Lung (tissue), 12 donors: ENCODE measurements around the gene CREB3. TPM values are rescaled to one million over a fixed set of nuclear protein-coding genes. Genes with fewer than 3 reads are reported as not detected.

Experiments
- ATAC-seq: fragments of 200-7000 bp; cut with Tn5 transposase; one replicate; pipeline ENCODE4 v1.9.1; 2020; ENCODE audit warnings: moderate number of reproducible peaks; ENCODE audit not compliant: insufficient read depth, low FRiP score
- DNase-seq, 3 donors: peaks; one replicate each; pipeline ENCODE4 v3.0.0-alpha.2; 2013 to 2017
- H3K27ac ChIP-seq, 2 donors: one replicate each; pipeline ENCODE4 v1.5.1; 2013; ENCODE audit warnings: mild to moderate bottlenecking in 2 of 2, moderate library complexity in 2 of 2, control low read depth in 1 of 2, inconsistent platforms in 1 of 2, low read depth in 1 of 2, low read length in 1 of 2
- H3K27me3 ChIP-seq, 3 donors: one replicate each; pipeline ENCODE4 v1.5.1; 2013; ENCODE audit warnings: low read length in 2 of 3; ENCODE audit not compliant: control insufficient read depth in 3 of 3, insufficient read depth in 3 of 3
- H3K36me3 ChIP-seq, 4 donors: one replicate each; pipeline ENCODE4 v1.5.1; 2013; ENCODE audit warnings: low read length in 4 of 4, mild to moderate bottlenecking in 1 of 4, moderate library complexity in 1 of 4; ENCODE audit not compliant: control insufficient read depth in 4 of 4, insufficient read depth in 4 of 4
- H3K4me1 ChIP-seq, 5 donors: one replicate each; pipeline ENCODE4 v1.5.1; 2013; ENCODE audit warnings: low read length in 5 of 5, mild to moderate bottlenecking in 2 of 5, moderate library complexity in 1 of 5; ENCODE audit not compliant: control insufficient read depth in 5 of 5, insufficient read depth in 5 of 5
- H3K4me3 ChIP-seq: one replicate; pipeline ENCODE4 v1.5.1; 2013; ENCODE audit warnings: mild to moderate bottlenecking, control low read depth, moderate library complexity
- H3K9ac ChIP-seq, 2 donors: one replicate each; pipeline ENCODE4 v1.5.1; 2013; ENCODE audit warnings: low read length in 2 of 2, control low read depth in 1 of 2; ENCODE audit not compliant: insufficient read depth in 1 of 2
- H3K9me3 ChIP-seq, 4 donors: one replicate each; pipeline ENCODE4 v1.5.1; 2013; ENCODE audit warnings: low read length in 3 of 4, mild to moderate bottlenecking in 1 of 4, moderate library complexity in 1 of 4; ENCODE audit not compliant: control insufficient read depth in 4 of 4, insufficient read depth in 3 of 4
- WGBS, 2 donors: extraction: QIAGEN DNeasy Blood & Tissue Kit; methylation state at CpG; one replicate each; pipeline ENCODE4 v1.1.7; 2013; 5-methylcytosine and 5-hydroxymethylcytosine counted together
- polyA plus RNA-seq, 2 donors: library from polyadenylated mRNA; stranded (reverse); fragments of 200-250 nt; gene quantifications; one replicate each; pipeline ENCODE4 v1.2.1, GENCODE V29; 2013
- total RNA-seq, 2 donors: library from RNA; depleted of rRNA in 1 of 2; stranded (reverse); fragments of >200 nt in 1 of 2; gene quantifications; one replicate each; pipeline ENCODE4 v1.2.1, GENCODE V29; 2014 to 2021
- TF ChIP-seq, protein P1 (sequence below): IDR thresholded peaks from 2 replicates; pipeline ENCODE4 v1.5.1; 2012; ENCODE audit warnings: mild to moderate bottlenecking; ENCODE audit errors: control extremely low read depth, extremely low read depth
- donor health status: control.
- donor health status: control.
- donor health status: Bipolar disorder and iron deficiency.
- donor health status: healthy.
- donor health status: DM: yes; HTN: yes; CAD: no.

The CREB3 gene
- total and polyA plus RNA-seq, 4 donors: 25.1 to 43.3 (median 38.9) TPM

- WGBS, 2 donors: 94 to 100% methylated on average over 7 of the region's 7 CpGs
- Histone ChIP-seq H3K36me3 (peaks cover 33 to 74% (median 71%) of the 10 kb centered on the region in 4 donors), H3K9me3 (no peaks in the 10 kb centered on the region), H3K27me3 (no peaks in the 10 kb centered on the region), H3K4me3 (no peak overlapping the region), H3K27ac (no peak overlapping the region), H3K4me1 (no peaks in the 10 kb centered on the region), H3K9ac (no peak overlapping the region)
- ATAC-seq: no peak
- TF ChIP-seq, protein P1, sequence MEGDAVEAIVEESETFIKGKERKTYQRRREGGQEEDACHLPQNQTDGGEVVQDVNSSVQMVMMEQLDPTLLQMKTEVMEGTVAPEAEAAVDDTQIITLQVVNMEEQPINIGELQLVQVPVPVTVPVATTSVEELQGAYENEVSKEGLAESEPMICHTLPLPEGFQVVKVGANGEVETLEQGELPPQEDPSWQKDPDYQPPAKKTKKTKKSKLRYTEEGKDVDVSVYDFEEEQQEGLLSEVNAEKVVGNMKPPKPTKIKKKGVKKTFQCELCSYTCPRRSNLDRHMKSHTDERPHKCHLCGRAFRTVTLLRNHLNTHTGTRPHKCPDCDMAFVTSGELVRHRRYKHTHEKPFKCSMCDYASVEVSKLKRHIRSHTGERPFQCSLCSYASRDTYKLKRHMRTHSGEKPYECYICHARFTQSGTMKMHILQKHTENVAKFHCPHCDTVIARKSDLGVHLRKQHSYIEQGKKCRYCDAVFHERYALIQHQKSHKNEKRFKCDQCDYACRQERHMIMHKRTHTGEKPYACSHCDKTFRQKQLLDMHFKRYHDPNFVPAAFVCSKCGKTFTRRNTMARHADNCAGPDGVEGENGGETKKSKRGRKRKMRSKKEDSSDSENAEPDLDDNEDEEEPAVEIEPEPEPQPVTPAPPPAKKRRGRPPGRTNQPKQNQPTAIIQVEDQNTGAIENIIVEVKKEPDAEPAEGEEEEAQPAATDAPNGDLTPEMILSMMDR: no peak
- DNase-seq: no peak
These were observed 26.5 kb upstream of the CREB3 start for GRCh38 chr9:35705836-35706430.

DNA sequence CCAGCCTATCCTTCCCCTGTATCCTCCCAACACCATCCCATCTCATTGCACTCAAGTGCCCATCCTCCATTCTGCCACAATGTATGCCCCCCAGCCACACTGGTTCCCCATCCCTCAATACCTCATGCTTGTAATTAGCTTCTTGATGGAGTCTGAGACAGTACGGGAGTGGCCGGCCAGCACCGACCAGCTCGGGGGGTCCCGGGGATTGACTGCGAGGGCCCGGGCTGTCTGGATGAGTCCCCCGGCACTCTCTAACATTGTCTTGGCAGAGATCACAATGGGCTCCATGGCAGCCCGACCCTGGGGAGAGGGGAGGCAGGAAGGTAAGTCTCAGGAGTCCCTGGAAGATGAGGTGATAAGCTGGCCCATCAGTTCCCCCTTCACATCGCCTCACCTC is 25.5 kb upstream of the CREB3 start:
- WGBS, 2 donors: 88 to 96% methylated on average over 10 of the region's 10 CpGs

DNA sequence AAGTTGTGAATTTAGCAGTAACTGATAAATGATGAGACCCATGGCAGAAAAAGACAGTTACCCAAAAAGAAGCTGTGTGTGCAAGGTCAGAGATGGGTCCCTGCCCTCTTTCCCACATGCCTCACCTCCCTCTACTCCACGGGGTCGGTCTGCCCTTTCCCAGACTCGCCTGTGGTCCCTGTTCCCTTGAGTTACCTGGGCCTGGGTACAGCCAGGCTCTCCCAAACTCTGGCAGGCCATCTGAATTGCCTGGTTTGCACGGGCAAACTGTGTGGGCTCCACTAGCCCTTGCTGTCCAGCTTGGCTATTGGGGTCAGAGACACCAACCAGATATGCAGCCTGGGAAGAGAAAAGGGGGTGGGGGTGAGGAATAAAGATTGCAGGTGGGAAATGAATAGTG is 24.3 kb upstream of the CREB3 start:
- no peak overlapping the region for H3K4me3 ChIP-seq
- WGBS, 2 donors: 95 to 96% methylated on average over 4 of the region's 4 CpGs

More for the DNA sequence above, 25.5 kb upstream of the CREB3 start:
- no peaks in the 10 kb centered on the region for H3K9me3 ChIP-seq
- DNase-seq (no peak), ATAC-seq (no peak)
- H3K9ac ChIP-seq: no peak overlapping the region
- no peaks in the 10 kb centered on the region for H3K4me1 ChIP-seq
- H3K27me3 ChIP-seq: no peaks in the 10 kb centered on the region
- H3K36me3 ChIP-seq: peaks cover 32 to 76% (median 70%) of the 10 kb centered on the region in 4 donors
- H3K27ac ChIP-seq: no peak overlapping the region
- no peak overlapping the region for H3K4me3 ChIP-seq
- TF ChIP-seq, protein P1: no peak

More for the DNA sequence above, 24.3 kb upstream of the CREB3 start:
- no peaks in the 10 kb centered on the region for H3K27me3 ChIP-seq
- TF ChIP-seq, protein P1: no peak
- peaks cover 35 to 77% (median 69%) of the 10 kb centered on the region in 4 donors for H3K36me3 ChIP-seq
- H3K4me1 ChIP-seq: no peaks in the 10 kb centered on the region
- no peaks in the 10 kb centered on the region for H3K9me3 ChIP-seq
- ATAC-seq (no peak), DNase-seq (no peak)
- H3K27ac ChIP-seq: no peak overlapping the region
- H3K9ac ChIP-seq: no peak overlapping the region
